ENCODE results near the gene BEGAIN. TPM values are rescaled to one million over a fixed set of nuclear protein-coding genes. Genes with fewer than 3 reads are reported as not detected.

The BEGAIN gene
- total RNA-seq, 4 donors from 2014 or later, result 0.51 to 1.8 TPM; not detected in 2

GRCh38 chr14:100530270-100531072 lies 56.7 kb downstream of the BEGAIN start:
- TF ChIP-seq, protein P1, sequence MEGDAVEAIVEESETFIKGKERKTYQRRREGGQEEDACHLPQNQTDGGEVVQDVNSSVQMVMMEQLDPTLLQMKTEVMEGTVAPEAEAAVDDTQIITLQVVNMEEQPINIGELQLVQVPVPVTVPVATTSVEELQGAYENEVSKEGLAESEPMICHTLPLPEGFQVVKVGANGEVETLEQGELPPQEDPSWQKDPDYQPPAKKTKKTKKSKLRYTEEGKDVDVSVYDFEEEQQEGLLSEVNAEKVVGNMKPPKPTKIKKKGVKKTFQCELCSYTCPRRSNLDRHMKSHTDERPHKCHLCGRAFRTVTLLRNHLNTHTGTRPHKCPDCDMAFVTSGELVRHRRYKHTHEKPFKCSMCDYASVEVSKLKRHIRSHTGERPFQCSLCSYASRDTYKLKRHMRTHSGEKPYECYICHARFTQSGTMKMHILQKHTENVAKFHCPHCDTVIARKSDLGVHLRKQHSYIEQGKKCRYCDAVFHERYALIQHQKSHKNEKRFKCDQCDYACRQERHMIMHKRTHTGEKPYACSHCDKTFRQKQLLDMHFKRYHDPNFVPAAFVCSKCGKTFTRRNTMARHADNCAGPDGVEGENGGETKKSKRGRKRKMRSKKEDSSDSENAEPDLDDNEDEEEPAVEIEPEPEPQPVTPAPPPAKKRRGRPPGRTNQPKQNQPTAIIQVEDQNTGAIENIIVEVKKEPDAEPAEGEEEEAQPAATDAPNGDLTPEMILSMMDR (IDR thresholded peaks at IDR 0.05; ENCODE audit: low read depth), result no peak

DNA sequence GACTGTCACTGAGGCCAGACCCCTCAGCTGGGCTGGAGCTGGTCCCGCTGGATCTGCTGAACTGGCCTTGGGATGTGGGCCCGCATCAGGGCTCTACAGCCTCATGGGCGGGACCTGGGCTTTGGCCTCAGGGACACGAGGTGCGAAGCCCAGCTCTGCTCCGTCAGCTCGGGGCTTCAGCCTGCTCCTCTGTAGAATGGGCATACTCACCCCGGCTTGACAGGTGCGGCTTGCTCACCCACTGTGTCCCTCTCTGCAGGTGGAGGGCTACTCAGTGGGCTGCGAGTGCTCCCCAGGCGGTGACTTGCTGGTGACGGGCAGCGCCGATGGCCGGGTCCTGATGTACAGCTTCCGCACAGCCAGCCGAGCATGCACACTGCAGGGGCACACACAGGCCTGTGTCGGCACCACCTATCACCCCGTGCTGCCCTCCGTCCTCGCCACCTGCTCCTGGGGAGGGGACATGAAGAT lies 57.6 kb downstream of the BEGAIN start:
- TF ChIP-seq, protein P1 (IDR thresholded peaks at IDR 0.05; ENCODE audit: low read depth), result no peak

GRCh38 chr14:100528962-100529560 lies 58.2 kb downstream of the BEGAIN start:
- TF ChIP-seq, protein P1 (IDR thresholded peaks at IDR 0.05; ENCODE audit: low read depth), result no peak

- TF ChIP-seq, protein P1 (IDR thresholded peaks at IDR 0.05; ENCODE audit: low read depth), result no peak
These were observed 60.6 kb downstream of the BEGAIN start for GRCh38 chr14:100526632-100527031.

DNA sequence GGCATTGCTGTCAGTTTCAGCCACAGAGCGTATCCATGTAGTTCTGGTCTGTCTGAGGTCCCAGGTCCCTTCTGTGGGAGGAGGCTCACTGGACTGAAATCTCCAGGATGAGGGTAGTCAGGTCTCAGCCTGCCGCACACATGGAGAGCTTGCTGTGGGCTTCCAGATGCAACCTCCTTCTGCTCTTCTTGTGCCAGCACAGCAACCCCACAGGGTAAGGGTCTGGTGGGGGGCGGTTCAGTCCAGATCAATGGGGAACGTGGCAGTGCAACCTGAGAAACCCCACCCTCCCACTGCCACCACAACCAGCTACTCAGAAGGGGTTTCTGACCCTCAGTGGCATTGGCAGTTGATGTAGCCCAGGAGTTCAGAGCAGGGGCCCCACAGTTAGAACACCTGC lies 61.2 kb downstream of the BEGAIN start:
- TF ChIP-seq, protein P1 (IDR thresholded peaks at IDR 0.05; ENCODE audit: low read depth), result no peak

DNA sequence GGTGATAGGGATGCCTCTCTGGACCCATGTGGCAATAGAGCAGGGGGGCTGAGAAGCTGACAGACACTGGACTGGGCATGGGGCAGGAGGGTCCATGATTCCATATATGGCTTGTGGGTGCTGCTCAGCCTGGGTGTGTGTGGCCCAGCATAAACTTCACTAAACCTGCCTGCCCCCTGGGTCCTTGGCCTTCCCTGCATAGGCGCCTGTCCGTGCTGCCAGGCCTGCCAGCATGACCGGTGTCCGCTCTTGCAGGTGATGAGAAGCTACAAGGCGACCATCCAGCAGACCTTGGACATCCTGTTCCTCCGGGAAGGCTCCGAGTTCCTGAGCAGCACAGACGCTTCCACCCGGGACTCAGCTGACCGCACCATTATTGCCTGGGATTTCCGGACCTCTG lies 61.6 kb downstream of the BEGAIN start:
- TF ChIP-seq, protein P1 (IDR thresholded peaks at IDR 0.05; ENCODE audit: low read depth), result no peak

- TF ChIP-seq, protein P1 (IDR thresholded peaks at IDR 0.05; ENCODE audit: low read depth), result no peak
These were observed 62.3 kb downstream of the BEGAIN start for GRCh38 chr14:100524933-100525243.

Measured in subcutaneous adipose tissue (tissue), 4 donors.